T-cell (primary cell): Measurements from ENCODE around the gene MYDGF. TPM values are rescaled to one million over a fixed set of nuclear protein-coding genes. Genes with fewer than 3 reads are reported as not detected.

Source experiments
- ATAC-seq, 4 experiments: fragments of 200-7000 bp in 3 of 4; fragments of 150-1000 bp in 1 of 4; cut with Tn5 transposase; replicated peaks in 1 of 4; 1 replicate in 3 of 4; 2 replicates in 1 of 4; pipeline ENCODE4 v1.10.0; 2021; ENCODE audit warnings: moderate library complexity in 3 of 4, mild to moderate bottlenecking in 2 of 4, moderate number of reproducible peaks in 1 of 4
- CTCF ChIA-PET, 2 donors: fragments of 300-600 bp; sonication (Branson Sonifier 250); formaldehyde crosslinking; loops; one replicate each; lab custom pipeline; 2022; ENCODE audit warnings: antibody characterized with exemption in 2 of 2; lab: Charles Lee
- POLR2A ChIA-PET, 2 donors: fragments of 300-600 bp; sonication (Branson Sonifier 250); formaldehyde crosslinking; loops; one replicate each; lab custom pipeline; 2022; ENCODE audit warnings: antibody characterized with exemption in 2 of 2; lab: Charles Lee
- DNase-seq, 35 experiments: peaks; one replicate each; pipeline versions ENCODE4 v3.0.0 to v3.0.0-alpha.2; 2013 to 2023
- H3K27ac ChIP-seq: one replicate; pipeline ENCODE4 v1.5.1; 2013; ENCODE audit warnings: low read length
- H3K27me3 ChIP-seq, 2 experiments: replicated peaks in 1 of 2; 1 replicate in 1 of 2; 2 replicates in 1 of 2; pipeline versions ENCODE4 v1.6.1 to v1.7.0; 2013; ENCODE audit warnings: low read length in 1 of 2, mixed read lengths in 1 of 2; ENCODE audit not compliant: control insufficient read depth in 2 of 2, insufficient read depth in 2 of 2; ENCODE audit errors: extremely low read depth in 1 of 2
- H3K36me3 ChIP-seq, 2 donors: 1 replicate in 1 of 2; 2 replicates in 1 of 2; pipeline versions ENCODE4 v1.6.1 to v1.7.0; 2013; ENCODE audit warnings: low read length in 1 of 2; ENCODE audit not compliant: control insufficient read depth in 2 of 2, insufficient read depth in 1 of 2; ENCODE audit errors: extremely low read depth in 1 of 2
- H3K4me1 ChIP-seq, 2 experiments: 1 replicate in 1 of 2; 2 replicates in 1 of 2; pipeline versions ENCODE4 v1.6.1 to v1.7.0; 2013; ENCODE audit warnings: low read length in 2 of 2, mixed read lengths in 1 of 2; ENCODE audit not compliant: insufficient read depth in 2 of 2, control insufficient read depth in 1 of 2; ENCODE audit errors: extremely low read depth in 1 of 2
- H3K4me3 ChIP-seq, 2 donors: 1 replicate in 1 of 2; 2 replicates in 1 of 2; pipeline versions ENCODE4 v1.5.1 to v1.7.0; 2013; ENCODE audit warnings: mild to moderate bottlenecking in 2 of 2, low read length in 1 of 2, moderate library complexity in 1 of 2; ENCODE audit not compliant: control insufficient read depth in 1 of 2; ENCODE audit errors: extremely low read depth in 1 of 2
- H3K9me3 ChIP-seq: 2 replicates; pipeline ENCODE4 v1.7.0; 2013
- H3K27ac Mint-ChIP-seq, 2 donors: one replicate each; pipeline ENCODE4 v1.8.0; 2020 to 2021; ENCODE audit warnings: mild to moderate bottlenecking in 2 of 2, mixed read lengths in 2 of 2
- H3K27me3 Mint-ChIP-seq, 2 donors: one replicate each; pipeline ENCODE4 v1.8.0; 2021 to 2022; ENCODE audit warnings: mixed read lengths in 2 of 2
- H3K36me3 Mint-ChIP-seq: one replicate; pipeline ENCODE4 v1.8.0; 2021; ENCODE audit warnings: mixed read lengths
- H3K4me1 Mint-ChIP-seq, 3 donors: one replicate each; pipeline ENCODE4 v1.8.0; 2020 to 2022; ENCODE audit warnings: mixed read lengths in 3 of 3, mild to moderate bottlenecking in 1 of 3
- H3K4me3 Mint-ChIP-seq, 3 donors: one replicate each; pipeline ENCODE4 v1.8.0; 2020 to 2022; ENCODE audit warnings: mild to moderate bottlenecking in 3 of 3, mixed read lengths in 3 of 3, moderate library complexity in 3 of 3
- H3K9me3 Mint-ChIP-seq, 3 donors: one replicate each; pipeline ENCODE4 v1.8.0; 2020 to 2022; ENCODE audit warnings: mixed read lengths in 3 of 3
- WGBS: methylation state at CpG from one replicate; pipeline ENCODE4 v1.1.5; 2013; ENCODE audit warnings: missing lambda C conversion rate; ENCODE audit not compliant: insufficient coverage; 5-methylcytosine and 5-hydroxymethylcytosine counted together
- total RNA-seq, 35 experiments: library from RNA in 6 of 35; stranded (reverse) in 6 of 35; fragments of 120-200 nt in 1 of 35; gene quantifications; one replicate each; pipeline versions ENCODE4 v1.2.1 to v1.2.4 and lab custom pipeline; 2013 to 2026

MYDGF gene
- total RNA-seq, 5 donors from 2014 or later (not counting 1 experiment from before 2014, with no cell fraction given): 27.5 to 46.4 (median 38.3) TPM

DNA sequence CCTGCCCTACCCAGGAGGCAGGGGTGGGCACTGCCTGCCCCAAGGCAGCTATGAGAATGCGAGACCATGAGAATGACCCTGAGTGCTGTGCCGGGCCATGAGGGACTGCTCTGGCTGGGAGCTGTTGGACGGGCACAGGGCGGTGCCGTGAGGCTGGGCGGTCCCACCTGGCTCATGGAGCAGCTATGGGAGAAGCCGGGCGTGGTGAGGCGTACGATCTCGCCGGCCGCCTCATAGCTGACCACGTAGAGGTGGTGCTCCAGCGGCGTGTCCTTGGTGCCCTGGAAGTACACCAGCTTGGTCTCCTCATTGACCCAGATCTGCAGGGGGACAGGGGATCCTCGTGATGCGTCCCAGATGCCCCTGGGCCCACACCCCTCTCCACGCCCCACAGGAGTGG lies 19.3 kb upstream of the MYDGF start:
- Histone ChIP-seq H3K27ac (no peak overlapping the region), H3K36me3 (peaks cover 57 to 75% of the 10 kb centered on the region in 2 donors), H3K9me3 (no peaks in the 10 kb centered on the region), H3K4me1 (no peaks in the 10 kb centered on the region), H3K27me3 (no peaks in the 10 kb centered on the region), H3K4me3 (no peak overlapping the region)
- no peaks in the 10 kb centered on the region for H3K9me3 Mint-ChIP-seq
- H3K4me3 Mint-ChIP-seq: no peak overlapping the region
- CTCF ChIA-PET: no interaction called here
- over 99% methylated on average over 19 of the region's 19 CpGs for WGBS
- no peak for ATAC-seq
- no peak overlapping the region for H3K27ac Mint-ChIP-seq
- no peaks in the 10 kb centered on the region for H3K27me3 Mint-ChIP-seq
- no peaks in the 10 kb centered on the region for H3K4me1 Mint-ChIP-seq
- DNase-seq: no peak
- H3K36me3 Mint-ChIP-seq: peaks cover 18% of the 10 kb centered on the region
- POLR2A ChIA-PET: no interaction called here

DNA sequence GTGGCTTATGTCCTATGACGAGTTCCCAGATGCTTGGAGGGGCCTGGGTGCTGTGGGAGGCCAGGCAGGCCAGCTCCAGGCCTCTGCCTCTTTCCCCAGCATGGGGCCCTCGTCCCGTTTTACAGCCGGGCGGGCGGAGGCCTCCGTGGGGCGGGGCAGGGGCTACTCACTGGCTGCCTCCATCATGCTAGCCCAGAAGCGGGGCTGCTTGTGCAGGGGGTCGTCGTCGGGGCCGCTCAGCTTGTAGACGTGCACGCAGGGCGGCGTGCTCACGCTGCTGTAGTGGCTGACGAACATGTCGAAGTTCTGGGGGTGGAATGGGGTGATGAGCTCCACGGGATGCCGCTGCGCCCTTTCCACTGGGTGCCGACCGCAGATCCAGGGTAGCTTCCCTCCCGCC lies 18.4 kb upstream of the MYDGF start:
- Histone ChIP-seq H3K4me1 (no peaks in the 10 kb centered on the region), H3K27ac (no peak overlapping the region), H3K36me3 (peaks cover 51 to 75% of the 10 kb centered on the region in 2 donors), H3K9me3 (no peaks in the 10 kb centered on the region), H3K4me3 (no peak overlapping the region), H3K27me3 (no peaks in the 10 kb centered on the region)
- H3K9me3 Mint-ChIP-seq: no peaks in the 10 kb centered on the region
- no peaks in the 10 kb centered on the region for H3K27me3 Mint-ChIP-seq
- no peak for DNase-seq
- peaks cover 19% of the 10 kb centered on the region for H3K36me3 Mint-ChIP-seq
- ChIA-PET POLR2A (no interaction called here), CTCF (no interaction called here)
- no peaks in the 10 kb centered on the region for H3K4me1 Mint-ChIP-seq
- no peak overlapping the region for H3K4me3 Mint-ChIP-seq
- WGBS: 95% methylated on average over 15 of the region's 26 CpGs
- no peak overlapping the region for H3K27ac Mint-ChIP-seq
- ATAC-seq: no peak

DNA sequence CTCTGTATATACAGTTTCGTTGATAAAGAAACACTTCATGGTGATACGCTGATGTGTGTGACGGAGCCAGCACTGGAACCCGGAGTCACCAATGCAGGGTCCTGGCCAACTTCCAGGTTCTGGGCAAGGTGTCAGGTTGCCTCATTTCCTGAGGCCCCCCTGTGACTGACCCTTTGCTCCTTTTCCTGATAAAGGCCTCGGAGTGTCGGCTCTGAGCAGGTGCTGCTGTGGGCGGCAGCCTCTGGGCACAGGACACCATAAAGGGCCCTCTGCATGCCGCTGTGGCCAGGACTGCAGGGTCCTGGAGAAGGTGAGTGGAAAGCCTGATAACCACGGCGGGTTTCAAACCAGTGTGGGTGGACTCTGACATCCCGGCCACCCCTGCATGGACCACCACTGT lies 17.3 kb upstream of the MYDGF start:
- DNase-seq (no peak), ATAC-seq (no peak)
- H3K27me3 ChIP-seq: no peaks in the 10 kb centered on the region
- POLR2A ChIA-PET: no interaction called here
- CTCF ChIA-PET: no interaction called here
- H3K27ac ChIP-seq: no peak overlapping the region
- H3K9me3 Mint-ChIP-seq: no peaks in the 10 kb centered on the region
- H3K4me3 Mint-ChIP-seq: no peak overlapping the region
- H3K4me1 Mint-ChIP-seq: no peaks in the 10 kb centered on the region
- peaks cover 49 to 70% of the 10 kb centered on the region in 2 donors for H3K36me3 ChIP-seq
- no peaks in the 10 kb centered on the region for H3K9me3 ChIP-seq
- H3K4me1 ChIP-seq: no peaks in the 10 kb centered on the region
- 97% methylated on average over 10 of the region's 11 CpGs for WGBS
- peaks cover 18% of the 10 kb centered on the region for H3K36me3 Mint-ChIP-seq
- H3K27ac Mint-ChIP-seq: no peak overlapping the region
- no peak overlapping the region for H3K4me3 ChIP-seq
- no peaks in the 10 kb centered on the region for H3K27me3 Mint-ChIP-seq

DNA sequence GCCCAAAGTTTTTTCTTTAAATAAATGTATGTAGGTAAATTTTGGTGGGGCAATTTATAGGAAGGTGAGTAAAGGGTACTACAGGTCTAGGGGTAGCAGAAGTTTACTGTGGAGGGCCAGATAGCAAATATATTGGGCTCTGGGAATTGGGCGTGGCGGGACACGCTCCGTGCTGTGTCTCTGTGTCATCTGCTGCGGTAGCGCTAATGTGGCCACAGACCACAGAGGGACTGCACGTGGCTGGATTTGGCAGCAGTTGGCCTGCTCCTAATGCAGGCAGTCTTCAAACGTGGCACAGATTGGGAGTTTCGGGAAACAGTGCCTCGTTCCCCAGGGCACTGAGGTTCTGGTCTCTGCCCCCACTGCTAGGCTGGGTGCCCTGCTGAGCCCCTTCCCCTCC lies 16.6 kb upstream of the MYDGF start:
- Histone ChIP-seq H3K4me1 (no peaks in the 10 kb centered on the region), H3K36me3 (peaks cover 45 to 70% of the 10 kb centered on the region in 2 donors), H3K27me3 (no peaks in the 10 kb centered on the region), H3K4me3 (no peak overlapping the region), H3K9me3 (no peaks in the 10 kb centered on the region), H3K27ac (no peak overlapping the region)
- Mint-ChIP-seq H3K27me3 (no peaks in the 10 kb centered on the region), H3K27ac (peak overlapping the region in 1 of 2 donors; percentile 57), H3K4me1 (no peaks in the 10 kb centered on the region), H3K36me3 (peaks cover 17% of the 10 kb centered on the region), H3K4me3 (no peak overlapping the region), H3K9me3 (no peaks in the 10 kb centered on the region)
- CTCF ChIA-PET: no interaction called here
- no peak for DNase-seq
- POLR2A ChIA-PET: no interaction called here
- 99% methylated on average over 10 of the region's 10 CpGs for WGBS
- ATAC-seq: no peak

DNA sequence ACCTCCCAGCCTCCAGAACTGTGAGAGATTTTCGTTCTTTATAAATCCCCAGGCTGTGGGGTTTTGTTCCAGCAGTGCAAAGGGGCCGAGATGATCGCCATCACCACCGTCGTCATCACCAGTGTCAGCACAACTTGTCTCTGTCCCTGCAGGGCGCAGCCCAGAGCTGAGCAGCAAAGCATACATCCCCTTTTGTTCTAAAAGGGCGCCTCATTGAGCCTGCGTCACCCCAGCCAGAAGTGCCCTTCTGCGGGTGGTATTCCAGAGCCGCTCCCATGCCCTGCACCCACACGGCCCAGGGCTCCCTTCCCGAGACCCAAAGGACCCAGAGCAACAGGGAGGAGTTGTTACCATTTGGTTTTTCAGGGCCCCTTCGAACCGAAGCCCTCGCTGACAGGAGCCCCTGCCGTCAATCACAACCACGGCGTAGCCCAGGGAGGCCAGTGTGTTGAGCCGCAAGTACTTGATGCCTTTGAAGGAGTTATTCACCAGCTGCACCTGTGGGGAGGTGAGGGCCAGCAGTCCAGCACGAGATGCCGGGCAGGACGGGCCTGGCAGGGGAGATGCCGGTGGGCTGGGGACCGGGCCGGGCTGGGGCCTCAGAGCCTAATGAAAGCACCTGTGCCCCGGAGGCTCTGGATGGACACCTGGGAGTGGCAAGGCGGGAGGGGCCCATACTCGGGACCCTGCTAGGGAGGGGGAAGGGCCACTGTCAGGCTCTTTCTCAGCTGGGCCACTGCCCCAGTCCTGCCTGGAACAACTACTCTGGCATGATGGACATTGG lies 14.4 kb upstream of the MYDGF start:
- H3K4me3 ChIP-seq: no peak overlapping the region
- H3K27ac ChIP-seq: no peak overlapping the region
- Mint-ChIP-seq H3K36me3 (peaks cover 14% of the 10 kb centered on the region), H3K27me3 (no peaks in the 10 kb centered on the region), H3K4me3 (no peak overlapping the region), H3K4me1 (no peaks in the 10 kb centered on the region), H3K27ac (no peak overlapping the region), H3K9me3 (no peaks in the 10 kb centered on the region)
- ChIA-PET CTCF (no interaction called here), POLR2A (no interaction called here)
- no peaks in the 10 kb centered on the region for H3K4me1 ChIP-seq
- no peaks in the 10 kb centered on the region for H3K9me3 ChIP-seq
- DNase-seq (no peak), ATAC-seq (no peak)
- 97% methylated on average over 28 of the region's 28 CpGs for WGBS
- peaks cover 30 to 58% of the 10 kb centered on the region in 2 donors for H3K36me3 ChIP-seq
- H3K27me3 ChIP-seq: no peaks in the 10 kb centered on the region

DNA sequence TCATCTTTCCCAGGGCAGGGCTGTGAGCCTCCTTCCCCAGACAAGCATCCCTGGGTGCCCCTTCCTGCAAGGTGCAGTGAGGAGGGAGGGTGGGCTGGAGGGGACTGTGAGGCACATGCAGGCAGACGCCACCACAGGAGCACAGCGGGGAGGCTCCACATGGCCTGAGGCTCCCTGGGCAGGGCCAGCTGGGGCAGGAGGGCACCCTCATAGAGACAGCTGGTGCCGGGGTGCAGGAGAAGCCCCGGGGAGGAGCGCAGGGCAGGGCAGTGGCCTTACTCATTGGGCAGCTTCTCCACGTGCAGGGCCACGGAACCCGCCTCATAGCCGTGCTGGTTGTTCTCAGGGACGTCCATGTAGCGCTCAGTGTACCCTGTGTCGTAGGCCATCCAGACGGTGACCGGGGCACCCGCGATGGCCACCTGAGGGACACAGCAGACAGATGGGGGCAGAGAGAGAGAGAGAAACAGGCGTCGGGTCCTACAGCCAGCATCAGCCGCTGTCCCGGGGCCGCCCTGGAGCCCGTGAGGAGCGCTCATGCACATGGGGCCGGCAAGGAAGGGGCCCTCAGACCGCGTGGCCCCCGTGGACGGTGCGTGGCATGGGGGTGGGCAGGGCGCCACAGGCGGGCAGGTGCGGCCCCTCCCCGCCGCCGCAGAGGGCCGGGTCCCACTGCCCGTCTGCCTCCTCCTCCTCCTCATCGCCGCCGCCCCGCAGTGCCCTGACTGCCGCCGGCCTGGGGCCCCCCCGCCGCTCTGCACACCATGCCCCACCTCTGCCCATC lies 12.5 kb upstream of the MYDGF start:
- no peaks in the 10 kb centered on the region for H3K4me1 ChIP-seq
- Mint-ChIP-seq H3K27ac (no peak overlapping the region), H3K36me3 (peaks cover 14% of the 10 kb centered on the region), H3K9me3 (no peaks in the 10 kb centered on the region), H3K4me1 (no peaks in the 10 kb centered on the region), H3K4me3 (no peak overlapping the region), H3K27me3 (no peaks in the 10 kb centered on the region)
- H3K9me3 ChIP-seq: no peaks in the 10 kb centered on the region
- H3K4me3 ChIP-seq: no peak overlapping the region
- 98% methylated on average over 35 of the region's 45 CpGs for WGBS
- H3K27ac ChIP-seq: no peak overlapping the region
- peaks cover 27 to 57% of the 10 kb centered on the region in 2 donors for H3K36me3 ChIP-seq
- H3K27me3 ChIP-seq: no peaks in the 10 kb centered on the region
- ChIA-PET CTCF (no interaction called here), POLR2A (no interaction called here)
- DNase-seq: no peak
- no peak for ATAC-seq
